Glomerular endothelial cell (primary cell): Measurements from ENCODE around the gene PITRM1. TPM values are rescaled to one million over a fixed set of nuclear protein-coding genes. Genes with fewer than 3 reads are reported as not detected.

Source experiments
- DNase-seq: peaks from one replicate; pipeline ENCODE4 v3.0.0-alpha.2; 2011; ENCODE audit warnings: low read depth, low spot score; ENCODE audit errors: extremely low read depth
- total RNA-seq: library from RNA; depleted of rRNA; stranded (reverse); fragments of >200 nt; gene quantifications from 2 replicates; pipeline ENCODE4 v1.2.3, GENCODE V29; 2015

PITRM1 gene
- total RNA-seq, 1 donor from 2014 or later = 86.2 TPM

DNA sequence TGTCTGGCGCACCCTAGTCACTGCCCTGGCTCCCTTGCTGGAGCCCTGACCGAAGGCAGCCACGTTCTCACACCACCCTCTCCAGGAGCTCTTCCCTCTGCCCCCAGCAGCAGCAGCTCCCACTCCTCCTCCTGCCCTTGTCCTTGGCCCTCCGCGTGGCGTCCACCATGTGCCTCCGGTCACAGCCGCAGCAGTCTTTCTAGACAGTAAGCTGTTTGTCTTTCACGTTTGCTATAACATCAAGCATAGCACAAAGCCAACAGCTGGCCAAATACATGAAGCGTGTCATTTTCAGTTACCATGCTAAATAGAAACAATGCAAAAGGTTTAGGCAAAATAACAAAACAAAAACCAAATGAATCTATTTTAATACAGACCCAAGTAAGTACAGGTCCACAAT is 3.3 kb downstream of the PITRM1 start:
- no peak for DNase-seq

- DNase-seq = no peak
Observed at GRCh38 chr10:3167611-3168330, 4.8 kb downstream of the PITRM1 start.

GRCh38 chr10:3166496-3167290 is 5.9 kb downstream of the PITRM1 start:
- DNase-seq = no peak

DNA sequence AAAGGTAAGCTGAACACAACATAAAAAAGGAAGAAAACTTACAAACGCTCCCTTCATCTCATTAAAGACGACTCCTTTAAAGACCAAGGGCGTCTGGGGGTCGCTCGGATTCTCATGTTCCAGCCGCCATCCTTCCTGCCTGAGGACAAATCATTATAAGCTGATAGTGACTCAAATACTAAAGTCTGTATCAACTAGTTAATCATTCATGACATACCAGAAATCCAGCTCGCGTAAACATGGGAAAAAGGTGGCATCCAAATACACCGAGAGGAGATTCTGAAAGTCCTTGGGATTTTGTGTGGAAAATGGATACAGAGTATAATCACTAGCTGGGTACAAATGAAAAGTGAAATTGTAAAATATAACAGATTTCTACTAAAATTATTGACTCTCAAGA is 7.4 kb downstream of the PITRM1 start:
- DNase-seq = no peak

DNA sequence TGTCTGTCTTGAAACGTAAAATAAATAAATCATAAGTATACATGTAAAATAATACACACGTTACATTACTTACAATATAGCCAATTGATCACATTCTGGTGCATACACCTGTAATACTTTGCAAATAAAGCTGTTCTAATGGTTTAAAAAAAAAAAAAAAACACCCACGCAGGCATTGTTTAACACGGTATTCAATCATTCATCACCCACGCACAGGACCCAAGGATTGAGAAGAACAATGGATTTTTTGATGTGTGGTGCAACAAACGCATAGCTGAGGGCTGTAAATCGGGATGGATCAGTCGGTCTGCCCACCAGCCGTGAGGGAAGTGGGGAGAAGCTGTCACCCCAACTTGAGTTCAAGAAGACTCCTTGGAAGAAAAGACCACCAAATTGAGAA is 8.7 kb downstream of the PITRM1 start:
- DNase-seq = no peak

GRCh38 chr10:3162533-3162932 is 10.0 kb downstream of the PITRM1 start:
- DNase-seq = no peak

DNA sequence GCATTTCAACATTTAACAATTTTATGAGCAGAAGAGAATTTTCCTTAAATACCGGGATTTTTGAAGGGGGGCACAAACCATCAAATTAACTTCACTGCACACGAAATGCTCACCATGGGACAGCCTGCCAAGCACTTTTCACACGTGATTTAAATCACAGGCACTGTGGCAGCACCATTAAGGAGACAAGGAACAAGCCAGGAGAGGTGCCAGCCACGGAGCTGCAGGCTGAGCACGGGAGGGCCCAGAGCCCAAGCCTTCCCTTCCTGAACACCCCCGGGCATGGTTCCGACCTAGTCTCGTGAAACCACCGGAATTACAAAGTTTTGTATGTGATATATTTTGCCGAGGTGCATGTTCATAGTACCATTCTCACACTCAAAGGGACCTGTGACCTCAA is 13.4 kb downstream of the PITRM1 start:
- DNase-seq = no peak

DNA sequence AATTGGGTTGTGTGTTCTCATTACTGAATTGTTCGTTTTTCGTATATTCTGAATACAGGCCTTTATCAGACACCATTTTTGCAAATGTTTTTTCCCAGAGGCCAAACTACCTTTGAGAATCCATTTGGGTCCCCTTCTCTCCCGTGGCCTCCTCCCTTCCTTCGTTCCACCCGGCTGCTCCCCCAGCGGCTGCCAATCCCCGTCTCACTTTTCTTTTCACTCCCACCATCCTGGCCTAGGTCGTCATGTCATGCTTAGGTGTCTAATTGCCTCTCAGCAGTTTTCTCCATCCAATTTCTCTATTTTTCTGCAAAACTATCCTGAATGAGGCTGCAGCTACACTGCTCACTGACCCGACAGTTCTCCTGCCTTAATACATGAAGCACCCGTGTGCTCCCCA is 17.9 kb downstream of the PITRM1 start:
- no peak for DNase-seq

DNA sequence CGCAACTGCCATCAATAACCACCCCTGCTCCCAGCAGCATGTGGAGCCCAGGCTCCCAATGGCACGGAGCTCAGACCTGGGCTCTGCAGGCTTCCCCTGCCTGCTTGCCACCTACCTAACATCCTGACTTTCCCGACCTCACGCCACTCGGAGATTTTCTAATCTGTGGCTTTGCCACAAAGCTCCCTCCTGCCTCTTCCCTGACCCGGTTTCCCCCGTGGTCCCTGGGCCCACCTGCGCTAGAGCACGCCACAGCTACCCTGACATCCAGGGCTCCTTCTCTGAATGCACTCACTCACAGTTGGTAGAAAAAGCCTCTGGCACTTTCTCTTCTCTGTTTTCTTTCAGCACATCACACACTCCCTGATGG is 20.0 kb downstream of the PITRM1 start:
- DNase-seq = no peak

- DNase-seq = no peak
Observed at GRCh38 chr10:3151889-3152565, 20.6 kb downstream of the PITRM1 start.

- DNase-seq = no peak
Observed at GRCh38 chr10:3150961-3151360, 21.6 kb downstream of the PITRM1 start.

- no peak for DNase-seq
Observed at GRCh38 chr10:3150366-3150765, 22.2 kb downstream of the PITRM1 start.

- no peak for DNase-seq
Observed at GRCh38 chr10:3149918-3150317, 22.7 kb downstream of the PITRM1 start.

GRCh38 chr10:3148994-3149393 is 23.6 kb downstream of the PITRM1 start:
- no peak for DNase-seq

- DNase-seq = no peak
Observed at GRCh38 chr10:3148041-3148440, 24.5 kb downstream of the PITRM1 start.

DNA sequence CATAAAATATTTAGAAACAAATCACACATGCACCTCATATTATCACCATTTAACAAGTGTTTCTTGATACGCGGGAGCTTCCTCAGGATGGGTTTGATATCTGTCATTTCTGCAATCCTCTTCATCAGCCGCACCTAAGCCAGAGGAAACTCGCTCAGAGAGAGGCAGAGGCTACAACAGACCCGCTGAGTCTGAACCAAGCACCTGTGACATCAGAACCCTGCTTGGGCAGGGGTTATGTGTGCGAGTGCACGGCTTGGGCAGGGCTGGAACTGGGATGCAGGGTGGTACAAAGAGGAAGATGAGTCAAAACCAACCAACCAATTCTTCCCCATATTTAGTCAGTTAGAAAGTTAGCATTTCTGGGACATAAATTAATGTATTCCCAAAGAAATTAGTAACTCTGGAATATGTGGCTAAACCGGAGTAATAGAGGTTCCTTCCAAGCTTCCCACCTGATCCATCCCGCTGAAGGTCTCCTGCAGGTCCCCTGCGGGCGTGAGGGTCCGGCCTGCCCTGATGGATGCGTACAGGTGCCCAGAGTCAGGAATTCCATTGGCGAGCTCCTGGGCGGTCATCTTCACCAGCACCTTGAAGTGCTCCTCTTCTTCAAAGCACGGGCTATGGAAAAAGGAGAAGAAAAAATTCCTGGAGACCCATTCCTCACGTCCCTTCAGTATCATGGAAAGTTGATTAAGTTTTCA is 25.3 kb downstream of the PITRM1 start:
- no peak for DNase-seq

GRCh38 chr10:3146289-3146688 is 26.3 kb downstream of the PITRM1 start:
- no peak for DNase-seq

- DNase-seq = no peak
Observed at GRCh38 chr10:3145366-3145765, 27.2 kb downstream of the PITRM1 start.

DNA sequence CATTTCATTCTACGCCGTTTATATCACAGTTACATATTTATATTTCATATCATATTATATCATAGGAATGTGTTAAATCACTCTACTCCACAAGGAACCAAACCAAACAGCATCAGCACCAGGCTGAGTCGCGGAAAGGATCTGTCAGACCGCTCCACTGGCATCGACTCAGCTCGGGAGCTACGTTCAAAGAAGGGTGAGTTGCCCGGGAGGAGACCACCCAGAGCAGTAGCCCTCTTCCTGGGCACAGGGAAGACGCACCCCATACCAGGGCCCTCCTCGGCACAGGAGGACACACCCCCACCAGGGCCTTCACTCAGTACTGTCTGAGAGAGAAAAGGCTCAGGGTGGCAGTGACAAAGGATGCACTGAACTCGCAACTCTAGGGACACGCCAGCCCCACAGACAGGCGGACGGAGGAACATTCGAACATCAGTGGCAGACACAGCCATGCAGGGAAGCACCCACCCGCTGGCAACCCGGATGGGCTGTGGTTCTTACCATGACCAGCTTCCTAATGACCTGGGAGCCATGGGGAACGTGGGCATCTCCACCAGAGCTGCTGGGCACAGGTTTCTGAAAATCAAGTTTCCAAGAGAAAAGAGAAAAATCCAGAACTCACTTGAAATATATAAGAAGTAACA is 28.7 kb downstream of the PITRM1 start:
- no peak for DNase-seq

DNA sequence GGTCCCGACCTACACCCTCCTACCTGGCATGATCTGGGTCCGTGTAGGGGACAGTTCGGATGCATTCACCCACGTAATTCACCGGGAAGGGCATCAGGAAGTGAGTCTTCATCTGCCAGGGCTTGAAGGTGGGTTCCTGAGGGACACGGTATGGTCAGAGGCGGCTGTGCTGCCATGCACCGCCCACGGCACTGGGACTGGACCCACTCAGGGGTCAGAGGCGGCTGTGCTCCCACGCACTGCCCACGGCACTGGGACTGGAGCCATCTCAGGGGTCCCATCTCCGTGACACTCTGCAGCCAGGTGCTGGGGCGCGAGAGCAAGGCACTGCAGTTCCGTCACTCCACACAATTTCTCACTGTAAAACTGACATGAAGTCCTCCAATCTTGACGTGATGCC is 29.2 kb downstream of the PITRM1 start:
- no peak for DNase-seq
